HCT116 (cell line): Measurements from ENCODE around the gene STAC2.

Experiments
- EZH2 ChIP-seq: fragments of 200-600 bp; sonication (generic); IDR thresholded peaks from 2 replicates; pipeline ENCODE4 v1.6.1; 2017; ENCODE audit warnings: antibody characterized with exemption, mixed run types
- EZH2phosphoT487 ChIP-seq: fragments of 200-600 bp; IDR thresholded peaks from 2 replicates; pipeline ENCODE4 v1.6.1; 2018; ENCODE audit warnings: antibody characterized with exemption, borderline replicate concordance
- JUND ChIP-seq: IDR thresholded peaks from 2 replicates; pipeline ENCODE4 v1.6.1; 2012
- POLR2A ChIP-seq: IDR thresholded peaks from 2 replicates; pipeline ENCODE4 v1.7.0; 2011; ENCODE audit warnings: borderline replicate concordance; ENCODE audit not compliant: insufficient read depth, insufficient read length; ENCODE audit errors: extremely low read depth
- POLR2AphosphoS5 ChIP-seq: IDR thresholded peaks from 2 replicates; pipeline ENCODE4 v1.6.1; 2011; ENCODE audit warnings: mild to moderate bottlenecking, low read depth, low read length, moderate library complexity
- RAD21 ChIP-seq: IDR thresholded peaks from 2 replicates; pipeline ENCODE4 v1.6.1; 2012; ENCODE audit warnings: low read depth, mild to moderate bottlenecking
- SIN3A ChIP-seq: IDR thresholded peaks from 2 replicates; pipeline ENCODE4 v1.6.1; 2012; ENCODE audit warnings: low read depth
- TCF7L2 ChIP-seq: IDR thresholded peaks from 2 replicates; pipeline ENCODE4 v1.7.0; 2011; ENCODE audit warnings: borderline replicate concordance, inconsistent platforms; ENCODE audit not compliant: insufficient read depth, insufficient read length; ENCODE audit errors: extremely low read depth
- TF ChIP-seq, protein P1 (sequence below): IDR thresholded peaks from 2 replicates; pipeline ENCODE4 v1.6.1; 2012; ENCODE audit warnings: low read depth
- TF ChIP-seq, protein P2 (sequence below), 3 experiments: fragments of 200-600 bp in 1 of 3; sonication (generic) in 1 of 3; IDR thresholded peaks in 2 of 3; conservative IDR thresholded peaks in 1 of 3; 2 replicates each; pipeline ENCODE4 v1.5.1; 2012 to 2017; ENCODE audit warnings: low read depth in 2 of 3, low read length in 2 of 3, antibody characterized with exemption in 1 of 3, borderline replicate concordance in 1 of 3, control low read depth in 1 of 3, mild to moderate bottlenecking in 1 of 3, mixed read lengths in 1 of 3, mixed run types in 1 of 3, moderate library complexity in 1 of 3; ENCODE audit not compliant: insufficient read depth in 1 of 3
- TF ChIP-seq, protein P3 (sequence below): IDR thresholded peaks from 2 replicates; pipeline ENCODE4 v1.6.1; 2012
- TF ChIP-seq, protein P4 (sequence below): IDR thresholded peaks from 2 replicates; pipeline ENCODE4 v1.6.1; 2011; ENCODE audit warnings: mild to moderate bottlenecking, low read length, moderate library complexity; ENCODE audit not compliant: insufficient replicate concordance; ENCODE audit errors: extremely low read depth
- TF ChIP-seq, protein P5 (sequence below): IDR thresholded peaks from 2 replicates; pipeline ENCODE4 v1.6.1; 2012

DNA sequence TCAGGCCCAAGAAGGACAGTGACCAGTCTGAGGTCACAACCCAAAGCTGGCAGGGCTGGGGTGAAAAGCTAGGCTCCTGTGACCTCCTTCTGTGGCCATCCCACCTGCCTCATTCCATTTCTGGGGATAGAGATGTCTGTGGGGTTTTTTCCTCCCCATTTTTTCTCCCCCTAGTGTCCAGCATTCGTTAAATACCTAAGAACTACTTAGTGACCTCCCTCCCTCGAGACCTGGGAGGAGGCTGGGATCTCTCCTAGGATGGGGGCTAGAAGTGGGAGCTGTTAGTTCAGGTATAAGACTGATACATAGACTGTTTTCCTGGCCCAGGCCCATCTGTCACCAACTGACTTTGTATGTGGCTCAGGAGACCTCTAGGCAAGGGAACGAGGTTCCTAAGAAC lies 20.5 kb upstream of the STAC2 start:
- TF ChIP-seq, protein P1, sequence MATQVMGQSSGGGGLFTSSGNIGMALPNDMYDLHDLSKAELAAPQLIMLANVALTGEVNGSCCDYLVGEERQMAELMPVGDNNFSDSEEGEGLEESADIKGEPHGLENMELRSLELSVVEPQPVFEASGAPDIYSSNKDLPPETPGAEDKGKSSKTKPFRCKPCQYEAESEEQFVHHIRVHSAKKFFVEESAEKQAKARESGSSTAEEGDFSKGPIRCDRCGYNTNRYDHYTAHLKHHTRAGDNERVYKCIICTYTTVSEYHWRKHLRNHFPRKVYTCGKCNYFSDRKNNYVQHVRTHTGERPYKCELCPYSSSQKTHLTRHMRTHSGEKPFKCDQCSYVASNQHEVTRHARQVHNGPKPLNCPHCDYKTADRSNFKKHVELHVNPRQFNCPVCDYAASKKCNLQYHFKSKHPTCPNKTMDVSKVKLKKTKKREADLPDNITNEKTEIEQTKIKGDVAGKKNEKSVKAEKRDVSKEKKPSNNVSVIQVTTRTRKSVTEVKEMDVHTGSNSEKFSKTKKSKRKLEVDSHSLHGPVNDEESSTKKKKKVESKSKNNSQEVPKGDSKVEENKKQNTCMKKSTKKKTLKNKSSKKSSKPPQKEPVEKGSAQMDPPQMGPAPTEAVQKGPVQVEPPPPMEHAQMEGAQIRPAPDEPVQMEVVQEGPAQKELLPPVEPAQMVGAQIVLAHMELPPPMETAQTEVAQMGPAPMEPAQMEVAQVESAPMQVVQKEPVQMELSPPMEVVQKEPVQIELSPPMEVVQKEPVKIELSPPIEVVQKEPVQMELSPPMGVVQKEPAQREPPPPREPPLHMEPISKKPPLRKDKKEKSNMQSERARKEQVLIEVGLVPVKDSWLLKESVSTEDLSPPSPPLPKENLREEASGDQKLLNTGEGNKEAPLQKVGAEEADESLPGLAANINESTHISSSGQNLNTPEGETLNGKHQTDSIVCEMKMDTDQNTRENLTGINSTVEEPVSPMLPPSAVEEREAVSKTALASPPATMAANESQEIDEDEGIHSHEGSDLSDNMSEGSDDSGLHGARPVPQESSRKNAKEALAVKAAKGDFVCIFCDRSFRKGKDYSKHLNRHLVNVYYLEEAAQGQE = no peak
- TF ChIP-seq, protein P2, sequence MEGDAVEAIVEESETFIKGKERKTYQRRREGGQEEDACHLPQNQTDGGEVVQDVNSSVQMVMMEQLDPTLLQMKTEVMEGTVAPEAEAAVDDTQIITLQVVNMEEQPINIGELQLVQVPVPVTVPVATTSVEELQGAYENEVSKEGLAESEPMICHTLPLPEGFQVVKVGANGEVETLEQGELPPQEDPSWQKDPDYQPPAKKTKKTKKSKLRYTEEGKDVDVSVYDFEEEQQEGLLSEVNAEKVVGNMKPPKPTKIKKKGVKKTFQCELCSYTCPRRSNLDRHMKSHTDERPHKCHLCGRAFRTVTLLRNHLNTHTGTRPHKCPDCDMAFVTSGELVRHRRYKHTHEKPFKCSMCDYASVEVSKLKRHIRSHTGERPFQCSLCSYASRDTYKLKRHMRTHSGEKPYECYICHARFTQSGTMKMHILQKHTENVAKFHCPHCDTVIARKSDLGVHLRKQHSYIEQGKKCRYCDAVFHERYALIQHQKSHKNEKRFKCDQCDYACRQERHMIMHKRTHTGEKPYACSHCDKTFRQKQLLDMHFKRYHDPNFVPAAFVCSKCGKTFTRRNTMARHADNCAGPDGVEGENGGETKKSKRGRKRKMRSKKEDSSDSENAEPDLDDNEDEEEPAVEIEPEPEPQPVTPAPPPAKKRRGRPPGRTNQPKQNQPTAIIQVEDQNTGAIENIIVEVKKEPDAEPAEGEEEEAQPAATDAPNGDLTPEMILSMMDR (IDR thresholded peaks at IDR 0.05 in 2 of 3, conservative IDR thresholded peaks at IDR 0.05 in 1 of 3; ENCODE audit: borderline replicate concordance in 1 of 3, insufficient read depth in 1 of 3, low read depth in 2 of 3, low read length in 2 of 3) = peak in 2 of 3 experiments; percentile 12 to 20; a peak in 1 of 6 replicates
- TF ChIP-seq POLR2AphosphoS5 (no peak), JUND (no peak), EZH2 (no peak), RAD21 (no peak), POLR2A (no peak), SIN3A (no peak), EZH2phosphoT487 (no peak), TCF7L2 (no peak)
- TF ChIP-seq, protein P3, sequence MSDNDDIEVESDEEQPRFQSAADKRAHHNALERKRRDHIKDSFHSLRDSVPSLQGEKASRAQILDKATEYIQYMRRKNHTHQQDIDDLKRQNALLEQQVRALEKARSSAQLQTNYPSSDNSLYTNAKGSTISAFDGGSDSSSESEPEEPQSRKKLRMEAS = no peak
- TF ChIP-seq, protein P4, sequence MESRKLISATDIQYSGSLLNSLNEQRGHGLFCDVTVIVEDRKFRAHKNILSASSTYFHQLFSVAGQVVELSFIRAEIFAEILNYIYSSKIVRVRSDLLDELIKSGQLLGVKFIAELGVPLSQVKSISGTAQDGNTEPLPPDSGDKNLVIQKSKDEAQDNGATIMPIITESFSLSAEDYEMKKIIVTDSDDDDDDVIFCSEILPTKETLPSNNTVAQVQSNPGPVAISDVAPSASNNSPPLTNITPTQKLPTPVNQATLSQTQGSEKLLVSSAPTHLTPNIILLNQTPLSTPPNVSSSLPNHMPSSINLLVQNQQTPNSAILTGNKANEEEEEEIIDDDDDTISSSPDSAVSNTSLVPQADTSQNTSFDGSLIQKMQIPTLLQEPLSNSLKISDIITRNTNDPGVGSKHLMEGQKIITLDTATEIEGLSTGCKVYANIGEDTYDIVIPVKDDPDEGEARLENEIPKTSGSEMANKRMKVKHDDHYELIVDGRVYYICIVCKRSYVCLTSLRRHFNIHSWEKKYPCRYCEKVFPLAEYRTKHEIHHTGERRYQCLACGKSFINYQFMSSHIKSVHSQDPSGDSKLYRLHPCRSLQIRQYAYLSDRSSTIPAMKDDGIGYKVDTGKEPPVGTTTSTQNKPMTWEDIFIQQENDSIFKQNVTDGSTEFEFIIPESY = no peak
- TF ChIP-seq, protein P5, sequence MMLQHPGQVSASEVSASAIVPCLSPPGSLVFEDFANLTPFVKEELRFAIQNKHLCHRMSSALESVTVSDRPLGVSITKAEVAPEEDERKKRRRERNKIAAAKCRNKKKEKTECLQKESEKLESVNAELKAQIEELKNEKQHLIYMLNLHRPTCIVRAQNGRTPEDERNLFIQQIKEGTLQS = no peak
